Midbrain (tissue), 1 donor: Measurements from ENCODE around the gene RAB10.
"Not testable (repeated sequence)": the region's sequence is repeated elsewhere in the genome, so short reads cannot be mapped to it uniquely, and the experiment has no call there.

Experiments
- DNase-seq: peaks from one replicate; lab custom pipeline; 2025; lab: John Stamatoyannopoulos, UW

Gene RAB10

GRCh38 chr2:26058390-26058789, 24.5 kb downstream of the RAB10 start:
- no peak for DNase-seq

- DNase-seq: no peak
Observed at GRCh38 chr2:26059542-26059941, 25.7 kb downstream of the RAB10 start.

- DNase-seq: no peak
Observed at GRCh38 chr2:26061539-26061938, 27.7 kb downstream of the RAB10 start.

- no peak for DNase-seq
Observed at GRCh38 chr2:26064846-26065245, 31.0 kb downstream of the RAB10 start.

GRCh38 chr2:26067186-26067974, 33.5 kb downstream of the RAB10 start:
- no peak for DNase-seq

GRCh38 chr2:26067980-26068507, 34.2 kb downstream of the RAB10 start:
- DNase-seq: no peak

GRCh38 chr2:26068602-26069298, 34.9 kb downstream of the RAB10 start:
- DNase-seq: no peak

GRCh38 chr2:26070730-26071129, 36.8 kb downstream of the RAB10 start:
- DNase-seq: no peak

- peak; percentile 63 for DNase-seq
Observed at GRCh38 chr2:26072925-26073768, 39.3 kb downstream of the RAB10 start.

GRCh38 chr2:26073830-26074229, 39.9 kb downstream of the RAB10 start:
- no peak for DNase-seq

- no peak for DNase-seq
Observed at GRCh38 chr2:26074676-26075075, 40.8 kb downstream of the RAB10 start.

- DNase-seq: no peak
Observed at GRCh38 chr2:26075173-26075572, 41.3 kb downstream of the RAB10 start.

GRCh38 chr2:26076001-26076587, 42.2 kb downstream of the RAB10 start:
- no peak for DNase-seq

- no peak for DNase-seq
Observed at GRCh38 chr2:26077291-26077690, 43.4 kb downstream of the RAB10 start.

GRCh38 chr2:26078939-26079338, 45.1 kb downstream of the RAB10 start:
- DNase-seq: no peak

- DNase-seq: no peak
Observed at GRCh38 chr2:26080356-26080755, 46.5 kb downstream of the RAB10 start.

- not testable (repeated sequence) for DNase-seq
Observed at GRCh38 chr2:26080925-26081324, 47.0 kb downstream of the RAB10 start.

GRCh38 chr2:26081556-26081955, 47.7 kb downstream of the RAB10 start:
- no peak for DNase-seq

- no peak for DNase-seq
Observed at GRCh38 chr2:26086155-26086637, 52.3 kb downstream of the RAB10 start.

GRCh38 chr2:26086779-26087178, 52.9 kb downstream of the RAB10 start:
- DNase-seq: no peak

- peak; percentile 69 for DNase-seq
Observed at GRCh38 chr2:26088038-26088643, 54.3 kb downstream of the RAB10 start.
